ENCODE results near the gene MAP2K2.

Gene MAP2K2

DNA sequence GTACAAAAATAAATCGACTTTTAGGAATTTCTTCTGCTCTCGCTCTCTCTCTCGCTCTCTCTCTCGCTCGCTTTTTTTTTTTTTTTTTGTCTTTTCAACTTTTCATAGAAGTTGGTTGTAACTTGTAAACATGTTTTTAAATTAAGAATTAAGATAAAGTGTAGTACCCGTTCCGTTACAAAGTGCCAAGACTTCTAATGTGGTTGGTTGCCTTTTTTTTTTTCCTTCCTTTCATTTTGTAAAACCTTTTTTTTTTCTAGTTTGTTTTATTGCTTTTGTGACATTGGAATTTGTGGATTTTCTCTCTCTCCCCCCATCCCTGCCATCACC lies 77.6 kb downstream of the MAP2K2 start:
- H3K27ac ChIP-seq: no peak overlapping the region
- no peak for DNase-seq (ENCODE audit: low spot score)
- ChIA-PET CTCF (no interaction called here), POLR2A (ENCODE audit: low non-redundant PET) (no interaction called here)
- TF ChIP-seq, protein P1, sequence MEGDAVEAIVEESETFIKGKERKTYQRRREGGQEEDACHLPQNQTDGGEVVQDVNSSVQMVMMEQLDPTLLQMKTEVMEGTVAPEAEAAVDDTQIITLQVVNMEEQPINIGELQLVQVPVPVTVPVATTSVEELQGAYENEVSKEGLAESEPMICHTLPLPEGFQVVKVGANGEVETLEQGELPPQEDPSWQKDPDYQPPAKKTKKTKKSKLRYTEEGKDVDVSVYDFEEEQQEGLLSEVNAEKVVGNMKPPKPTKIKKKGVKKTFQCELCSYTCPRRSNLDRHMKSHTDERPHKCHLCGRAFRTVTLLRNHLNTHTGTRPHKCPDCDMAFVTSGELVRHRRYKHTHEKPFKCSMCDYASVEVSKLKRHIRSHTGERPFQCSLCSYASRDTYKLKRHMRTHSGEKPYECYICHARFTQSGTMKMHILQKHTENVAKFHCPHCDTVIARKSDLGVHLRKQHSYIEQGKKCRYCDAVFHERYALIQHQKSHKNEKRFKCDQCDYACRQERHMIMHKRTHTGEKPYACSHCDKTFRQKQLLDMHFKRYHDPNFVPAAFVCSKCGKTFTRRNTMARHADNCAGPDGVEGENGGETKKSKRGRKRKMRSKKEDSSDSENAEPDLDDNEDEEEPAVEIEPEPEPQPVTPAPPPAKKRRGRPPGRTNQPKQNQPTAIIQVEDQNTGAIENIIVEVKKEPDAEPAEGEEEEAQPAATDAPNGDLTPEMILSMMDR (conservative IDR thresholded peaks at IDR 0.05; ENCODE audit: low read depth): no peak

- DNase-seq (ENCODE audit: low spot score): no peak
- CTCF ChIA-PET: interaction anchor here (0.7 kb wide), 2 partner anchors 48 to 49 kb away, joined by 3 read pairs; no protein-coding TSS in a partner anchor
- H3K27ac ChIP-seq: peak overlapping the region; percentile 34
- TF ChIP-seq, protein P1 (conservative IDR thresholded peaks at IDR 0.05; ENCODE audit: low read depth): no peak
- POLR2A ChIA-PET (ENCODE audit: low non-redundant PET): no interaction called here
Measured at GRCh38 chr19:4045597-4046361, 78.1 kb downstream of the MAP2K2 start.

- DNase-seq (ENCODE audit: low spot score): no peak
- H3K27ac ChIP-seq: peak overlapping the region; percentile 34
- CTCF ChIA-PET: interaction anchor here (0.6 to 0.7 kb wide), 2 partner anchors 48 to 1004 kb away, joined by 3 read pairs; no protein-coding TSS in a partner anchor
- TF ChIP-seq, protein P1 (conservative IDR thresholded peaks at IDR 0.05; ENCODE audit: low read depth): no peak
- POLR2A ChIA-PET (ENCODE audit: low non-redundant PET): no interaction called here
Measured at GRCh38 chr19:4044990-4045465, 78.9 kb downstream of the MAP2K2 start.

DNA sequence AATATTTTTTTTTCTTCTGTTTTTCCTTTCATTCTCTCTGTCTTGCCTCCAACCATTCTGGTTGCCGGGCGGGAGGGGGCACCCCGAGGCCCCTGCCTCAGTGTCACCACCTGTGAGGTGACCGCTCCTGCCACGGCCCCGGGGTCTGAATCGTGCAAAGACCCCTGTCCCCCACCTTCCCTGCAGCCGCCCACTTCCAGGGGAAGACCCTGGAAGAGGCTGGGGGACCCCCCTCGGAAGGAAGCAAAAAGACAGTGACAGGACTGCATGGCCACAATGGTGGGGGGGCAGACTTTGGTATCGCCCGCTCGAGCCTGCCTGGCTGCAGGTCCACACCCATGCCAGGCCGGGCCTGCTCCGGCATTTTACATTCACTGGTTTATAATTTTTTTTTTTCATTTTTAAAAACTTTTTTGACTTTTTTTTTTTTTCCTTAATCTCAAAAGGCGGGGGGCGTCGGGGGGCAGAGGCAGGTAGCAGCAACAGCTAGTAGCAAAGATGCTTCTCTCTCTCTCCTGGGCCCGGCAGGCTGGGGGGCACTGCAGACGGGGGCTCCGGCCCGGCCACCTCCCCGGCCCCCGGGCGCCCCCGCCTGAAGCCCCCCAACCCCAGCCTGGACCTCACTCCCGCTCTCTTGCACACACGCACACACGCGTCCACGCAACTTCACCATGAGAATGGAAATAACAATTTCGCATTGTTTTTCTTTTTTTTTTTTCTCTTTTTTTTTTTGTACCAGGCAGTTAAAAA lies 79.8 kb downstream of the MAP2K2 start:
- POLR2A ChIA-PET (ENCODE audit: low non-redundant PET): no interaction called here
- TF ChIP-seq, protein P1 (conservative IDR thresholded peaks at IDR 0.05; ENCODE audit: low read depth): no peak
- peak overlapping the region; percentile 9; the same call in 1 of the 2 replicates for H3K27ac ChIP-seq
- CTCF ChIA-PET: interaction anchor here (0.6 kb wide), 1 partner anchor 1004 kb away, joined by 3 read pairs; no protein-coding TSS in a partner anchor
- no peak for DNase-seq (ENCODE audit: low spot score)

GRCh38 chr19:4043401-4043800 lies 80.5 kb downstream of the MAP2K2 start:
- TF ChIP-seq, protein P1 (conservative IDR thresholded peaks at IDR 0.05; ENCODE audit: low read depth): no peak
- ChIA-PET CTCF (no interaction called here), POLR2A (ENCODE audit: low non-redundant PET) (interaction anchor here (0.7 kb wide), 1 partner anchor 9 kb away, joined by 5 read pairs; no protein-coding TSS in a partner anchor)
- peak overlapping the region; percentile 67 for H3K27ac ChIP-seq
- no peak for DNase-seq (ENCODE audit: low spot score)

GRCh38 chr19:4042731-4043082 lies 81.2 kb downstream of the MAP2K2 start:
- peak overlapping the region; percentile 67 for H3K27ac ChIP-seq
- ChIA-PET POLR2A (ENCODE audit: low non-redundant PET) (no interaction called here), CTCF (no interaction called here)
- DNase-seq (ENCODE audit: low spot score): no peak
- TF ChIP-seq, protein P1 (conservative IDR thresholded peaks at IDR 0.05; ENCODE audit: low read depth): no peak

Measured in RWPE1 (cell line).